HG03097 (cell line): Measurements from ENCODE around the gene CSNK2A3.
"Not testable (repeated sequence)": the region's sequence is repeated elsewhere in the genome, so short reads cannot be mapped to it uniquely, and the experiment has no call there.

ENCODE experiments used
- ATAC-seq: cut with Tn5 transposase; IDR thresholded peaks from one replicate; pipeline ENCODE4 v1.9.1; 2021; ENCODE audit not compliant: unreplicated experiment, low FRiP score

CSNK2A3 gene

GRCh38 chr11:11352878-11353277 lies at the start of gene CSNK2A3:
Gene CSNK2A3, minus strand, starts transcription at chr11:11353250. Its CDS starts 131 bp downstream, at chr11:11353119.
- not testable (repeated sequence) for ATAC-seq

GRCh38 chr11:11401960-11402535 lies 49.0 kb upstream of the CSNK2A3 start:
- ATAC-seq: no peak

DNA sequence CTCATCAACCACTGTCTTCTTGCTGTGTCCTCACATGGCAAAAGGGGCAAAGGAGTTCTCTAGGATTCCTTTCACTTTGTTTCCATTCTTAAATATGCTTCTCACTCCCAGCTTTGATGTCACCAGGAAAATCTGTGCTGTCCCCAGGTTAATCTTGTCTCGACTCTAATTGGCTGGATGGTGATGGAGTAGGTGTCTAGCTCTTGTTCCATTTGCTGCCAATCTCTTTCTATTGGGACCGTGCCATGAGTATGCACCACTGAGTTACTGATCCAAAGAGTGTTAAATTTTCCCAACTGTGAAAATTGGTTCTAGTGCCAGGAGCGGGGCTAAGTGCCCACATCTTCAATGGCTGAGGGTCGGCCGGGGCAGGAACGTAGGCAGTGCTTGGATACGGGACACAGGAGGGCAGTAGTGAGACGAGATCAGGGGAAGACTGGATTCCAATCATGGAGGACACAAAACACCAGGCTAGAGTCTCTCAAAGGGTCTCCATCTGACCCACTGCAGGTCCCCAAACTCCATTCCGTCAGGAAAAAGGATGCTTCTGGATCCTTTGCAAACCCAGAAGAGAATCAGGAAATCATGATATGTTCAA lies 47.7 kb upstream of the CSNK2A3 start:
- ATAC-seq: no peak

DNA sequence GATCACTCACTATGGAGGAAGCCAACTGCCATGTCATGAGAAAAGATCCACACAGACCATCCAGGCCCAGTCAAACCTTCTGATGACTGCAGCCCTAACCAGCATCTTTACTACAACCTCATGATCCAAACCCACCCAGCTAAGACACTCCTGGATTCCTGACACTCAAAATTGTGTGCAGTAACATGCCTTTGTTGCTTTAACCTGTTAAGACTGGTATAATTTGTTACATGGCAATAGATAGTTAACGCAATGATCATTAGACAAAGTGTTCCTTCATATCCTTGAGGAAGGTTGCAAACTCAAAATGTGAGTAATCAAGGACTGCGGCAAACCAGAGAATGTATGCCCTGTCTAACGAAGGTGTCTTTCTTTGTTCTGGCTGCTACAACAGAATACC lies 47.1 kb upstream of the CSNK2A3 start:
- ATAC-seq: no peak

DNA sequence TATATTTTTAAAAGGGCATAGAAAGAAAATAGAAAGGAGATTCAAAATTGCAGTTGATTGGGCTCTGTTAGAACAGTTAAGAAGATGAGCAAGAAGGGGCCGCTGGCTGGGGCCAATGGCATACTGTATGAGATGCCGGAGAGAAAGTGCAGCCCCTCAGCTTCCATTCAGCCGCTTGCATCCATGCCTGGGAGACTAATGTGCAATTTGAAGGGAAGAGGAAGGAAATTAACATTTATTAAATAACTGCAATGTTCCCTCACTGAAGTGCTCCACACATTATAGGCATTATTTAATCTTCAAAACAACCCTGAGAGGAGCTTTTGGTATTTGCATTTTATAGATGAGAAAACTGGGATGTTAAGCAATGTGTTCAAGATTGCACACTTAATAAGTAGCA lies 44.7 kb upstream of the CSNK2A3 start:
- no peak for ATAC-seq

GRCh38 chr11:11397036-11397415 lies 44.0 kb upstream of the CSNK2A3 start:
- ATAC-seq: no peak

DNA sequence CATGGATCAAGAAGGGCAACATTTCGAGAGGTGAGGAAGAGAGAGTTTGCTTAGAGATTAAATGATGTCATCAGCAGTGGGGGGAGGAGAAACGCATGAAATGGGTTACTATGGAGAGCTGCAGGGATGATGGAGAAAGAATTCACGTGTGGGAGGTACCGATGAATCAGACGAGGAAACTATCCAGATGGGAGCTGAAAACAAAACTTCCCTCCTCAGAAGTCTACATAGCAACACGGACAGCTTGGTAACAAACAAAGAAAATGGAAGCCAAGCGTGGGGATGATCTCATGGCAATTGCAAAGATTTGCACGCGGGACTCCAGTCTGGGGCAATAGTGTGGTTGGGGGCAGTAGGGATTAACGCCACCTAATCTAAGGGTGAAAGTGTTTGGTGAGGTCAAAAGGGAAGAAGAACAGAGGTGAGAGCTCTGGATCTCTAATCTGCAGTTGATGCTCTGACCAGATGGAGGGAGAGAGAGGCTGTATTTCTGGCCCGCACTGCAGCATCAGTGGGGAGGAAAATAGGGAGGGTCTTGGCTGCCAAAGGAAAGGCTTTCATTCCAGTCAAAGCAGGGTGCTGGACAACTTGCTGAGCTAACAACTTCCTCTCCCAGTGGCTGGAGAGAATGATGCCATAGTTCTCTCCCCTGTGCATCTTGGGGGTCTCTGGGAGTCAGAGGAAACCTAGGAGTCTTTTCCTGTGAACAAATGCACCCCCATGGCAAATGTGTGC lies 43.4 kb upstream of the CSNK2A3 start:
- no peak for ATAC-seq

GRCh38 chr11:11395126-11395525 lies 42.1 kb upstream of the CSNK2A3 start:
- ATAC-seq: no peak

DNA sequence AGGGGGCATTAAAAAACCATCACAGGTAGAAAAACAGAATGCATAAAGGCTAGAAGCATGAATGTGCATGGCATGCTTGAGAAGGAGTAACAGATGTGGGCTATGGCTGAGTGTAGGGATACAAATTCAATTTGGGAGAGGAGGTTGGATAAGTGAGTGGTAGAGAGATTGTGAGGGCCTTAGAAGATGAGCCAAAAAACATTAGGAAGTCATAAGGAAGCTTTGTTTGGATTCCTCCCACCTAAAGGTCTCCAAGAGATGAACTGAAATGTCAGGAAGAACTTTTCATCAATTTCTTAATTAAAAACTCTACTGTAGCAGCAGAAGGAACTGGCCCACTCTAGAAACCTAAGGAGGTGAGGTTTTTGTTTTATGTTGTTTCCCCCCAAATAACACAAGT lies 41.2 kb upstream of the CSNK2A3 start:
- ATAC-seq: no peak

- no peak for ATAC-seq
Measured at GRCh38 chr11:11391796-11392463, 38.9 kb upstream of the CSNK2A3 start.

DNA sequence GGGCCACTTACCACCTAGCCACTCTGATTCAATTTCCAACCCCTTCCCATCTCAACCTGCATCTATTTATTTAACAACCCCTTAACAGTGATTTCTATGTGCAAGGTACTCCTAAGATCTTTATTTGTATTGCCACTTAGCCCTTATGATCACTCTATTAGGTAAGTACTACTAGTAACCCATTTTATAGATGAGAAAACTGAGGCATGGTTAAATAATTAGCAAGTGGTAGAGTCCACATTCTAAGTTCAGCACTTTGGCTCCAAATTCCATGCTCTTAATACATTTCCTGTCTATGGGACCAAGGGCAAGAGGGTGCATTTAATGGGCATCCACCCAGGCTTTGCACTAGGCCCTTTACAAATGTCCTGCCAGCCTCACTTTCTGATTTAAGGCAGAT lies 38.1 kb upstream of the CSNK2A3 start:
- ATAC-seq: no peak

DNA sequence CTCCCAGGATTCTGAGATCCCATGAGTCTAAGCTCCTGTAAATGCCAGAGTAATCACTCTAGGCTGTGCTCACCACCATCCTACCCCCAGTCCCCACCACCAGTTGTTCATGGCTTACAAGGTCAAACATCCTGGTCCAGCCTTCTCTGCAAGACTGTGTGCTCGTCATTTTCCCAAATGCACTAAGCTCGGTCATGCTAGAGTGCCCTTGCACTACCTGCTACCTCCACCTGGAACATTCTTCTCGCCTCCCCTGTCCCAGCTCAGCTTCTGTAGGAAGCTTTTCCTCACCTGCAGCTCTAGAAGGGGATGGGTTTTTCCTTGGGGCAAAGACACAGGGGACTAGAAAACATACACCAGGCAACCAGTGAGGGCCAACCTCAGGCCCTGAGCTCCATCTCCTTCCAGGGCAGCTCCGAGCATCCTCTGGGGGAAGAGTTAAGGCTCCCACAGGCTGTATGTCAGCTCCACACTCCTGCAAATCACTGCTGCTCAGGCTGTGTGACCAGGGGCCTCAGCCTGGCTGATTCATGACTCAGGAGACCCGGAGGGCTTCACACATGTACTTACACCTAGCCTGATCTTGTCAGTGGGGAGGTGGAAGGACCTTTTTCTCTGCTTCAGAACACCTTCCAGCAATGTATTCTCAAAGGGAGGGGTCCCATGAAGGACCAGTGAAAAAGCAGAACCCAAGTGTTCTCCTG lies 37.2 kb upstream of the CSNK2A3 start:
- no peak for ATAC-seq

DNA sequence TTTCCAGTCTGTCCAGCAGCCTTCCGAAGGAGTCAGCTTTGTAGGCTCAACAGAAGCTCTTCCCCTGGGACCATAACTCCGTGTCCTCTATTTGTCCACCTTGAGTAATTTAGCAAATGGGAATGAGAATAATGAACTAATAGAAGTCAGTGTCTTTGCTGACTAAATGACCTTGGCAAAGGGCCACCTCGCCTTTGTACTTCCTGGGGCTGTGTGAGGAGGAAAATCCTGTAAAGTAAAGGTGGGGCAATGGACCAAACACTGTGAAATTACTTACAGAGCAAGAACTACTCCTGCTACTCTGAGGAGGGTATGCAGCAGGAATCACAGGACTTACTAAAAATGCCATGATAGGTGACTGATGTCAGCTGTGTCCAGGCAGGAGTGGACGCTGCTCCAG lies 36.2 kb upstream of the CSNK2A3 start:
- no peak for ATAC-seq

DNA sequence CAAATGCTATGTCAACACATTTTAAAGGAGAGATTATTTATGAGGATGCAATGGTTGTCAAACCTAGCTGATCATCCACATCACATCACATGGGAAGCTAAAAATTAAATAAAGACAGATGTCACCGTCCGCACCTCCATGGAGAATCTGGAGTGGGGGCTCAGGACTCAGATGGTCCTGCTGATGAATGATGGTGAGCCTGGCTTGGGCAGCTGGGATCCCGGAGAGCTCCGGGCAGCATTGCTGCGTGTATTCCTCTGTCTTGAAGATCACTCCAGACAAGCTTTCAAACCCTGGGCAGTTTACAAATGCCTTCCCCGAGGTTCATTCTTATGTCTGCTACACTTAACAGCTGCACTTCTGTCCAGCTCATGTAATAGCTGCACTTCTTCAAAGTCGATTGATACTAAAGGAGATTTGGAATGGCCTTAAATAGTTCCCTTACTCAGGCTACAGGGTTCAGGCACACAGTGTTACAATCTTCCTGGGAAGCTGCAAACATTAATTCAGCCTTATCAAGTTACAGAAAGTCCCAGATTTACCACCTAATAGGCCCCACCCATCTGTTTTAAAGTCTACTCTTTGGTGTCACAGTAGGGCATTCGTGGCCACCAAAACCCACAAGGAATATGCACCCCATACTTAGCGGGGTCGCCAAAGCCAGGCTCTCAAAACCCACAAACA lies 34.7 kb upstream of the CSNK2A3 start:
- ATAC-seq: no peak

DNA sequence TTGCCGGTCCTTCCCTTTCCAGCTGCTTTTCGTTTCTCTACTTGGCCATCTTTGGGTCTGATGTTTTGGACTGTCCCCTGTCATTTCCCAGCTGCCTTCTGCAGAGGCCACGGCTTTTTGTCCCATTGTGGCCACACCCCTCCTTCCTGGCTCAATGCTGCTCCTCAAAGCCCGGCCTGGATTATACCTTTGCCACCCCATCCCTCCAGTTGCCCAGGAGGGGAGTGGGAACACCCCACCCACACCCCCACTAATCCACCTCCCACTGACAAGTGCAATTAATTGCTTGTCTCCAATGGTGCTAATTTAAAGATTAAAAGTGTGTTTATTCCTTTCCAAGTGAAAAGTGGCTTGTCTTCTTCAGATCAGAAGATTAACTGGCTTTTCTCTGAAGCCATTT lies 34.2 kb upstream of the CSNK2A3 start:
- no peak for ATAC-seq

DNA sequence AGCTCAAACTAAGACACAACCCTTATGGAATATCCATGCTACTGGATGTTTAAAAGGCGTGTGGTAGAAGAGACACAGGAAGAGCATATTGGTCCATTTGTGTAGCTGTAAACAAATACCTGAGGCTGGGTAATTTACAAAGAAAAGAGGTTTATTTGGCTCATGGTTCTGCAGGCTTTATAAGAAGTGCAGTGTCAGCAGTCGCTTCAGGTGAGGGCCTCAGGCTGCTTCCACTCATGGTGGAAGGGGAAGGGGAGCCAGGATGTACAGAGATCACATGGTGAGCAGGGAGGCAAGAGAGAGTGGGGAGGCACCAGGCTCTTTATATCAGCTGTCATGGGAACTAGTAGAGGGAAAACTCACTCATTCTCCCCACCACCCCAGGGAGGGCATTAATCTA lies 31.8 kb upstream of the CSNK2A3 start:
- no peak for ATAC-seq

GRCh38 chr11:11383995-11384394 lies 30.9 kb upstream of the CSNK2A3 start:
- ATAC-seq: no peak

- ATAC-seq: no peak
Measured at GRCh38 chr11:11382858-11383532, 29.9 kb upstream of the CSNK2A3 start.

- ATAC-seq: no peak
Measured at GRCh38 chr11:11381471-11382105, 28.5 kb upstream of the CSNK2A3 start.
